A549 (cell line): ENCODE data around the gene KCNJ10. TPM values are rescaled to one million over a fixed set of nuclear protein-coding genes. Genes with fewer than 3 reads are reported as not detected.

Experiments used
- ATAC-seq, 2 experiments: fragments of 200-7000 bp in 1 of 2; fragments of >200 bp in 1 of 2; cut with Nextera tagmentation in 1 of 2; cut with Tn5 transposase in 1 of 2; 3 replicates each; pipeline versions ENCODE4 v1.8.0 to v1.9.1; 2018 to 2020; ENCODE audit warnings: mild to moderate bottlenecking in 1 of 2, moderate library complexity in 1 of 2
- CTCF ChIA-PET: fragments of 300-600 bp; sonication (Branson Sonifier 250); formaldehyde crosslinking; extraction: SDS; loops from one replicate; lab custom pipeline; 2021; ENCODE audit warnings: antibody characterized with exemption, inconsistent platforms; lab: Yijun Ruan, JAX
- POLR2A ChIA-PET: fragments of 350-600 bp; formaldehyde crosslinking; extraction: SDS; loops from one replicate; lab custom pipeline; 2021; ENCODE audit warnings: antibody characterized with exemption, inconsistent platforms; lab: Yijun Ruan, JAX
- DNase-seq, 2 experiments: peaks; one replicate each; pipeline versions ENCODE4 v3.0.0 to v3.0.0-alpha.2; 2011 to 2016; ENCODE audit warnings: low read depth in 1 of 2, low spot score in 1 of 2
- FAIRE-seq: peaks from 2 replicates; lab custom pipeline; 2011; peaks lifted over from hg19 to GRCh38; lab: Jason Lieb, UNC
- H3K27ac ChIP-seq, 2 experiments: fragments of >200 bp; sonication (Bioruptor Twin); formaldehyde crosslinking; 3 replicates each; pipeline ENCODE4 v1.5.1; 2016 to 2017
- H3K4me1 ChIP-seq: fragments of >200 bp; sonication (Bioruptor Twin); formaldehyde crosslinking; 3 replicates; pipeline ENCODE4 v1.6.1; 2016
- H3K4me2 ChIP-seq: fragments of >200 bp; sonication (Bioruptor Twin); formaldehyde crosslinking; 3 replicates; pipeline ENCODE4 v1.6.1; 2016
- H3K4me3 ChIP-seq: fragments of >200 bp; sonication (Bioruptor Twin); formaldehyde crosslinking; 3 replicates; pipeline ENCODE4 v1.5.1; 2016
- H3K9me3 ChIP-seq: fragments of >200 bp; sonication (Bioruptor Twin); formaldehyde crosslinking; 3 replicates; pipeline ENCODE4 v1.6.1; 2016
- CBX2 ChIP-seq: fragments of 200-600 bp; sonication (generic); IDR thresholded peaks from 2 replicates; pipeline ENCODE4 v1.6.1; 2016; ENCODE audit warnings: low read depth, mild to moderate bottlenecking, borderline replicate concordance
- CEBPB ChIP-seq, 2 experiments: fragments of >200 bp in 1 of 2; sonication (Bioruptor Twin) in 1 of 2; formaldehyde crosslinking in 1 of 2; IDR thresholded peaks; 2 replicates each; pipeline ENCODE4 v1.6.1; 2012 to 2016
- CTCF ChIP-seq: fragments of >200 bp; sonication (Bioruptor Twin); formaldehyde crosslinking; IDR thresholded peaks from 3 replicates; pipeline ENCODE4 v1.5.1; 2016
- EHMT2 ChIP-seq: fragments of 200-600 bp; sonication (generic); IDR thresholded peaks from 2 replicates; pipeline ENCODE4 v1.6.1; 2016; ENCODE audit warnings: antibody characterized with exemption, low read depth, mild to moderate bottlenecking, moderate library complexity
- EP300 ChIP-seq, 2 experiments: fragments of >200 bp; sonication (Bioruptor Twin); formaldehyde crosslinking; IDR thresholded peaks; 2 replicates in 1 of 2; 3 replicates in 1 of 2; pipeline ENCODE4 v1.6.1; 2016 to 2017
- FOSB ChIP-seq: fragments of 250-450 bp; sonication (Bioruptor Pico); IDR thresholded peaks from 2 replicates; pipeline ENCODE4 v1.5.0; 2020; ENCODE audit warnings: mild to moderate bottlenecking, moderate library complexity
- FOXS1 ChIP-seq: fragments of 250-450 bp; sonication (Bioruptor Pico); IDR thresholded peaks from 2 replicates; pipeline ENCODE4 v1.5.0; 2020; ENCODE audit warnings: mild to moderate bottlenecking, moderate library complexity
- JUNB ChIP-seq: fragments of >200 bp; sonication (Bioruptor Twin); formaldehyde crosslinking; IDR thresholded peaks from 2 replicates; pipeline ENCODE4 v1.6.1; 2016
- KDM1A ChIP-seq: fragments of 200-600 bp; sonication (generic); IDR thresholded peaks from 2 replicates; pipeline ENCODE4 v1.6.1; 2016; ENCODE audit warnings: low read depth, mild to moderate bottlenecking
- MAFK ChIP-seq: fragments of 450-650 bp; IDR thresholded peaks from 2 replicates; pipeline ENCODE4 v1.6.1; 2014; ENCODE audit not compliant: partially characterized antibody
- MAX ChIP-seq: IDR thresholded peaks from 2 replicates; pipeline ENCODE4 v1.6.1; 2012
- MYC ChIP-seq: IDR thresholded peaks from 2 replicates; pipeline ENCODE4 v1.6.1; 2012; ENCODE audit warnings: mild to moderate bottlenecking, inconsistent platforms, low read length, improper control_type of control experiment, borderline replicate concordance
- NFE2L2 ChIP-seq: fragments of 150-350 bp; conservative IDR thresholded peaks from 2 replicates; pipeline ENCODE4 v1.6.1; 2014; ENCODE audit warnings: low read length
- NPAS2 ChIP-seq: fragments of 250-450 bp; sonication (Bioruptor Pico); IDR thresholded peaks from 2 replicates; pipeline ENCODE4 v1.8.0; 2022; ENCODE audit warnings: mild to moderate bottlenecking, moderate library complexity, borderline replicate concordance
- NR3C1 ChIP-seq: fragments of >200 bp; sonication (Bioruptor Twin); formaldehyde crosslinking; IDR thresholded peaks from 3 replicates; pipeline ENCODE4 v1.6.1; 2017
- POLR2A ChIP-seq: IDR thresholded peaks from 2 replicates; pipeline ENCODE4 v1.6.1; 2012; ENCODE audit warnings: mild to moderate bottlenecking, low read length
- RAD21 ChIP-seq, 2 experiments: fragments of >200 bp in 1 of 2; sonication (Bioruptor Twin) in 1 of 2; formaldehyde crosslinking in 1 of 2; IDR thresholded peaks in 1 of 2; conservative IDR thresholded peaks in 1 of 2; 2 replicates in 1 of 2; 3 replicates in 1 of 2; pipeline ENCODE4 v1.6.1; 2012 to 2018; ENCODE audit warnings: inconsistent platforms in 1 of 2
- RFX5 ChIP-seq: fragments of 450-650 bp; IDR thresholded peaks from 2 replicates; pipeline ENCODE4 v1.7.1; 2014; ENCODE audit warnings: antibody characterized with exemption, mild to moderate bottlenecking, moderate library complexity
- RNF2 ChIP-seq: fragments of 200-600 bp; sonication (generic); IDR thresholded peaks from 2 replicates; pipeline ENCODE4 v1.6.1; 2016; ENCODE audit warnings: low read depth, mild to moderate bottlenecking, antibody characterized with exemption, moderate library complexity, borderline replicate concordance
- SMC3 ChIP-seq: fragments of >200 bp; sonication (Bioruptor Twin); formaldehyde crosslinking; IDR thresholded peaks from 3 replicates; pipeline ENCODE4 v1.6.1; 2018; ENCODE audit warnings: inconsistent platforms
- TFCP2L1 ChIP-seq: fragments of 250-450 bp; sonication (Bioruptor Pico); IDR thresholded peaks from 2 replicates; pipeline ENCODE4 v1.5.0; 2021; ENCODE audit warnings: mild to moderate bottlenecking
- ZFP36 ChIP-seq: fragments of 450-650 bp; IDR thresholded peaks from 2 replicates; pipeline ENCODE4 v1.6.1; 2014; ENCODE audit warnings: borderline replicate concordance; ENCODE audit not compliant: partially characterized antibody
- WGBS: methylation state at CpG from one replicate; pipeline ENCODE4 v1.1.6; 2017; ENCODE audit errors: missing lambda C conversion rate; 5-methylcytosine and 5-hydroxymethylcytosine counted together
- polyA plus RNA-seq, 4 experiments: library from polyadenylated mRNA; depleted of rRNA in 3 of 4; stranded (reverse); fragments of >200 nt; fragmentation: RNase III in 1 of 4; extraction: RNeasy Plus Mini Kit Qiagen cat#74134 plus additional on column Dnase treatment in 1 of 4; gene quantifications; 2 replicates in 3 of 4; 3 replicates in 1 of 4; pipeline ENCODE4 v1.2.3, GENCODE V29; 2011 to 2017
- TF ChIP-seq, protein P1 (sequence below): fragments of 250-450 bp; sonication (Bioruptor Pico); IDR thresholded peaks from 2 replicates; pipeline ENCODE4 v1.5.0; 2021; ENCODE audit warnings: mild to moderate bottlenecking, moderate library complexity, borderline replicate concordance

Gene KCNJ10
- polyA plus RNA-seq, 2 of the 4 experiments (the other 2 are of a cell fraction), result 0.05 TPM; not detected in 1

DNA sequence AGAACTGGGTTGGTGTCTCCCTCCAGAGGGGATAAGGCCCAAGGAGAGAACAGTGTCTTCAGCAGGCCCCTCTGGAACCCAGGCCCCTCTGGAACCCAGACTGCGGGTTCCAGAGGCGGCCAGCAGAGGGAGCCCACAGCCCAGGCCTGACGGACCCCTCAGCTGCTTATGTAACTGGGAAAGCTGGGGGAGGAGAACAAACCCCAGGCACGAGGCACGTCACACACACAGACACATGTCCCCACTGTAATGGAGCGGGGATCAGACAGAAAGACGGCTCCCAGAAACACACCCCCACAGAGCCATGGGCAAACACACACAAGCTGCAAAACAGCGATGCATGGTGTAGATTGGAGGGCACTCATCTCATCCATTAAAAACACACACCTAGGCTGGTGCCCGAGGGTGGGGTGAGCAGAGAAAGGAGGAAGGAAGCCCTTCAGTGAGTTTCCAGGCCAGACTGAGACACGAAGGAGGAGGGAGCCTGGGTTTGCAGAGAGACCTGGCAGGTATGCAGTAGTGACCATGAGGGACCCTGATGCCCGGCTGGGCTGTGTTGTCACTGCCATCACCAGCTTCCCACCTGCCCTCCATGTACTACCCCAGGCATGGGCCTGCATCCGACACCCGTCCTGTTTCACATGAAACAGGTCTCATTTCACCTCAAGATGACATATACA lies 31.2 kb upstream of the KCNJ10 start:
- DNase-seq (peak; percentile 73 to 89), FAIRE-seq (no peak)

DNA sequence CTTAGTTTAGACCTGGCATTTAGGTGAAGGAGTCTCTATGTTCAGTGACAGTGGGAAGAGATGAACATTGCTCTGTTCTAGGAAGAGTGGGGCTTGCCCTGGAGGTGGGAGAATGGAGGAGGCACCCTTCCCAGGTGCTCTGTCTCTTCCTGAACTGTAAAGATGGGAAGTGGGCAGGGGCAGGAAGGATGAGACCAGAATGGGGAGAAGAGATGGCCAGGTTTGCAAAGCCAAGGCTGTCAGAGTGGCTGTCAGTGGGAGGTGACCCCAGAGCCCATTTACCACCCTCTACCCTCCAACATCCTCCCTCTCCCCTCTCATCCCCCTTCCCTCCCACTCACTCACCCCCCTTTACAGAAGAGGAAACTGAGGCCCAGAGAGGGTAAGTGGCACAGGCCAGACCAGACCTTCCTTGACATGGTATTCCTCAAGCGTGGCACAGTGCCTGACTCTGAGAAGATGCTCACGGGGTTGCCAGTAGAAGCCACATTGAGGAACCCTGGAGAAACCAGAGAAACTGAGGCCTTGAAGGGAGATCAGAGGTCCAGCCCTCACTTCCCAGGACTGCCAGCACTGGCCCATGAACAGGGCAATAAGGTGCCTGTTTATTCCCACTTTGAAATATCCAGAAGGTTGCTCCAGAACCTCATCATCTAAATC lies 29.9 kb upstream of the KCNJ10 start:
- DNase-seq (no peak), ATAC-seq (no peak), FAIRE-seq (no peak)
- WGBS, result 79% methylated on average over 2 of the region's 2 CpGs
- H3K4me1 ChIP-seq, result peaks cover 37% of the 10 kb centered on the region
- ChIA-PET CTCF (interaction anchor here (1.0 to 12.1 kb wide), 23 partner anchors 14 to 277 kb away, joined by 4 to 222 read pairs (median 22); partner anchors contain the start of genes ATP1A2, CASQ1, KCNJ9 and PEA15), POLR2A (no interaction called here)
- H3K9me3 ChIP-seq, result no peaks in the 10 kb centered on the region
- 0 out of 6 replicates have a peak overlapping the region, but pooled peaks of 1 of the 2 experiments have one; percentile 11 for H3K27ac ChIP-seq
- TF ChIP-seq KDM1A (no peak), FOXS1 (CRISPR knock-in tag) (no peak), RNF2 (no peak), MAFK (no peak), JUNB (no peak), TFCP2L1 (CRISPR knock-in tag) (no peak), CEBPB (IDR thresholded peaks at IDR 0.05) (no peak), ZFP36 (no peak), RFX5 (no peak), CBX2 (no peak), FOSB (CRISPR knock-in tag) (no peak), NFE2L2 (no peak), MYC (no peak)
- TF ChIP-seq, protein P1, sequence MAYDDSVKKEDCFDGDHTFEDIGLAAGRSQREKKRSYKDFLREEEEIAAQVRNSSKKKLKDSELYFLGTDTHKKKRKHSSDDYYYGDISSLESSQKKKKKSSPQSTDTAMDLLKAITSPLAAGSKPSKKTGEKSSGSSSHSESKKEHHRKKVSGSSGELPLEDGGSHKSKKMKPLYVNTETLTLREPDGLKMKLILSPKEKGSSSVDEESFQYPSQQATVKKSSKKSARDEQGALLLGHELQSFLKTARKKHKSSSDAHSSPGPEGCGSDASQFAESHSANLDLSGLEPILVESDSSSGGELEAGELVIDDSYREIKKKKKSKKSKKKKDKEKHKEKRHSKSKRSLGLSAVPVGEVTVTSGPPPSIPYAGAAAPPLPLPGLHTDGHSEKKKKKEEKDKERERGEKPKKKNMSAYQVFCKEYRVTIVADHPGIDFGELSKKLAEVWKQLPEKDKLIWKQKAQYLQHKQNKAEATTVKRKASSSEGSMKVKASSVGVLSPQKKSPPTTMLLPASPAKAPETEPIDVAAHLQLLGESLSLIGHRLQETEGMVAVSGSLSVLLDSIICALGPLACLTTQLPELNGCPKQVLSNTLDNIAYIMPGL (CRISPR knock-in tag), result no peak
- peak overlapping the region; percentile 97 for H3K4me2 ChIP-seq
- H3K4me3 ChIP-seq, result no peak overlapping the region

More for the DNA sequence above, 31.2 kb upstream of the KCNJ10 start:
- peak in 1 of 2 experiments; percentile 47; a peak in 1 of 4 replicates for TF ChIP-seq CEBPB (IDR thresholded peaks at IDR 0.05)
- TF ChIP-seq NPAS2 (CRISPR knock-in tag), result peak; percentile 71; the same call in 1 of the 2 replicates
- TF ChIP-seq EHMT2, result no peak
- TF ChIP-seq NFE2L2, result no peak
- TF ChIP-seq EP300 (IDR thresholded peaks at IDR 0.05), result no peak
- TF ChIP-seq SMC3, result peak; percentile 97
- peak; percentile 97 to 98 for TF ChIP-seq RAD21 (conservative IDR thresholded peaks at IDR 0.05 in 1 of 2, IDR thresholded peaks at IDR 0.05 in 1 of 2)
- peak; percentile 78 for TF ChIP-seq MAX
- TF ChIP-seq RFX5, result 0 out of 2 replicates have a peak, but pooled peaks have one; percentile 43
- TF ChIP-seq POLR2A, result no peak
- peak; percentile 76; the same call in 1 of the 2 replicates for TF ChIP-seq MYC
- TF ChIP-seq CTCF, result peak; percentile 94
- TF ChIP-seq NR3C1, result no peak
- H3K27ac ChIP-seq, result peak overlapping the region; percentile 77 to 84
- ChIA-PET CTCF (interaction anchor here (0.7 to 12.1 kb wide), 51 partner anchors 9 to 275 kb away, joined by 3 to 222 read pairs (median 6); partner anchors contain the start of genes ATP1A2, CASQ1, DCAF8 and KCNJ9), POLR2A (interaction anchor here (0.6 to 1.5 kb wide), 5 partner anchors 22 to 161 kb away, joined by 3 to 4 read pairs (median 3); partner anchors contain the start of genes CASQ1 and DCAF8)
- H3K4me2 ChIP-seq, result peak overlapping the region; percentile 71
- no peaks in the 10 kb centered on the region for H3K9me3 ChIP-seq
- WGBS, result 52% methylated on average over 6 of the region's 13 CpGs
- ATAC-seq, result peak; percentile 27 to 69; a peak in 5 of 6 replicates
- H3K4me3 ChIP-seq, result no peak overlapping the region
- peaks cover 37% of the 10 kb centered on the region for H3K4me1 ChIP-seq
